ENCODE measurements around the gene EPHA7. TPM values are rescaled to one million over a fixed set of nuclear protein-coding genes. Genes with fewer than 3 reads are reported as not detected.

Gene EPHA7
- total and polyA plus RNA-seq, 2 of the 4 experiments (the other 2 are of a cell fraction): not detected

GRCh38 chr6:93329301-93330000 lies 89.9 kb downstream of the EPHA7 start:
- H2BK20ac ChIP-seq (ENCODE audit: low read depth, low read length): no peak overlapping the region
- H2AK5ac ChIP-seq (ENCODE audit: low read depth, low read length): no peak overlapping the region
- no peaks in the 10 kb centered on the region for H3K36me3 ChIP-seq (ENCODE audit: control insufficient read depth, insufficient read depth, low read length)
- H2BK15ac ChIP-seq (ENCODE audit: low read depth, low read length): no peak overlapping the region
- dilution Hi-C loops (cut with HindIII; ENCODE audit: low sequenced_read_pairs, unreplicated experiment): no loop called here
- ChIA-PET CTCF (no interaction called here), POLR2A (ENCODE audit: unreplicated experiment) (no interaction called here)
- no peak overlapping the region for H2AFZ ChIP-seq (replicated peaks; ENCODE audit: low read length, poor library complexity)
- no peak overlapping the region for H3K4me2 ChIP-seq (ENCODE audit: low read depth, low read length)
- no peaks in the 10 kb centered on the region for H4K20me1 ChIP-seq (ENCODE audit: insufficient read depth, low read length)
- H3K18ac ChIP-seq (ENCODE audit: low read depth, low read length): no peak overlapping the region
- H3K4me3 ChIP-seq (ENCODE audit: insufficient read depth, low read depth, low read length): no peak overlapping the region
- no peak for DNase-seq
- H3K27me3 ChIP-seq (ENCODE audit: control insufficient read depth, insufficient read depth, low read length): no peaks in the 10 kb centered on the region
- no TSS peak for BruUV-seq (replicated peaks)
- H2AK9ac ChIP-seq (replicated peaks; ENCODE audit: low read depth, low read length, poor library complexity): no peak overlapping the region
- H2BK5ac ChIP-seq (ENCODE audit: low read depth, low read length, poor library complexity, severe bottlenecking): no peak overlapping the region
- intact Hi-C loops (cut with micrococcal nuclease): no loop called here
- no peak overlapping the region for H3K56ac ChIP-seq (ENCODE audit: extremely low read depth, insufficient read depth, low read length)
- H3K14ac ChIP-seq (replicated peaks; ENCODE audit: low read depth, low read length): no peak overlapping the region
- in situ Hi-C loops (cut with MboI; ENCODE audit: low sequenced_read_pairs): no loop called here
- no peak overlapping the region for H4K8ac ChIP-seq (ENCODE audit: low read depth in 2 of 2, low read length in 2 of 2)
- H4K91ac ChIP-seq (ENCODE audit: insufficient read depth, low read depth, low read length): no peak overlapping the region
- H3K79me1 ChIP-seq (ENCODE audit: low read depth in 1 of 2, low read length in 2 of 2): no peaks in the 10 kb centered on the region
- H3K27ac ChIP-seq (ENCODE audit: insufficient read depth, low read length): no peak overlapping the region
- H3K23ac ChIP-seq (ENCODE audit: low read depth, low read length): no peak overlapping the region
- no CpG with 5 or more reads among the region's 2 CpGs for WGBS, 2 experiments (ENCODE audit: extremely low coverage in 2 of 2, insufficient read length in 1 of 2)
- H3K9me3 ChIP-seq (ENCODE audit: control insufficient read depth, insufficient read depth, low read length): no peaks in the 10 kb centered on the region
- H3K9me1 ChIP-seq (ENCODE audit: insufficient read depth, low read length): no peaks in the 10 kb centered on the region
- TF ChIP-seq FOS (IDR thresholded peaks at IDR 0.05; ENCODE audit: low read depth, low read length): no peak
- TF ChIP-seq RCOR1 (IDR thresholded peaks at IDR 0.05; ENCODE audit: insufficient replicate concordance, low read length): no peak
- TF ChIP-seq CTCF (conservative IDR thresholded peaks at IDR 0.05; ENCODE audit: low read depth, low read length): no peak
- TF ChIP-seq RAD21 (IDR thresholded peaks at IDR 0.05; ENCODE audit: low read length): no peak
- TF ChIP-seq BHLHE40 (IDR thresholded peaks at IDR 0.05; ENCODE audit: low read depth, low read length): no peak
- TF ChIP-seq MAZ (IDR thresholded peaks at IDR 0.05; ENCODE audit: borderline replicate concordance, low read depth, low read length): no peak
- TF ChIP-seq USF2 (IDR thresholded peaks at IDR 0.05; ENCODE audit: low read depth, low read length): no peak
- no peak for TF ChIP-seq CHD1 (IDR thresholded peaks at IDR 0.05; ENCODE audit: low read depth, low read length)
- TF ChIP-seq NFE2L2 (IDR thresholded peaks at IDR 0.05; ENCODE audit: low read depth, low read length): no peak
- no peak overlapping the region for H2BK120ac ChIP-seq (ENCODE audit: low read depth, low read length)
- H3K4me1 ChIP-seq (ENCODE audit: control insufficient read depth, insufficient read depth, low read length): no peaks in the 10 kb centered on the region
- H3K9ac ChIP-seq (ENCODE audit: low read depth, low read length): no peak overlapping the region
- no peak overlapping the region for H3K4ac ChIP-seq (ENCODE audit: low read depth, low read length)
- ATAC-seq (ENCODE audit: low read depth): no peak
- H4K5ac ChIP-seq (ENCODE audit: low read depth, low read length): no peak overlapping the region
